Neuronal stem cell (in vitro differentiated cells): ENCODE measurements around the gene PLXNB2.
A peak's percentile ranks its signal among the peaks of the same experiment; 100 is the strongest.

ENCODE experiments used
- DNase-seq: peaks from one replicate; pipeline ENCODE4 v3.0.0-alpha.2; 2013; ENCODE audit warnings: low spot score
- H2AFZ ChIP-seq: one replicate; pipeline ENCODE4 v1.6.1; 2013; ENCODE audit warnings: mild to moderate bottlenecking, low read length, inconsistent platforms
- H2AK5ac ChIP-seq: 2 replicates; pipeline ENCODE4 v1.6.1; 2013; ENCODE audit warnings: low read depth, mild to moderate bottlenecking, inconsistent platforms, low read length, moderate library complexity, mixed read lengths
- H2BK120ac ChIP-seq: 2 replicates; pipeline ENCODE4 v1.6.1; 2013; ENCODE audit warnings: low read depth, mild to moderate bottlenecking, inconsistent platforms, low read length, moderate library complexity, mixed read lengths
- H2BK12ac ChIP-seq: one replicate; pipeline ENCODE4 v1.6.1; 2013; ENCODE audit warnings: low read length, inconsistent platforms
- H2BK15ac ChIP-seq: 2 replicates; pipeline ENCODE4 v1.6.1; 2013; ENCODE audit warnings: mild to moderate bottlenecking, low read length, inconsistent platforms, mixed read lengths
- H2BK5ac ChIP-seq: one replicate; pipeline ENCODE4 v1.6.1; 2013; ENCODE audit warnings: inconsistent platforms, mild to moderate bottlenecking, low read length, moderate library complexity
- H3K14ac ChIP-seq: one replicate; pipeline ENCODE4 v1.6.1; 2013; ENCODE audit warnings: low read length, inconsistent platforms
- H3K18ac ChIP-seq: 2 replicates; pipeline ENCODE4 v1.6.1; 2013; ENCODE audit warnings: low read length, inconsistent platforms
- H3K23ac ChIP-seq: 2 replicates; pipeline ENCODE4 v1.6.1; 2013; ENCODE audit warnings: low read depth, mild to moderate bottlenecking, mixed read lengths, low read length, inconsistent platforms; ENCODE audit not compliant: poor library complexity
- H3K27ac ChIP-seq: replicated peaks from 3 replicates; pipeline ENCODE4 v1.5.1; 2013; ENCODE audit warnings: low read length, inconsistent platforms
- H3K27me3 ChIP-seq, 3 experiments: 2 replicates each; pipeline ENCODE4 v1.6.1; 2013; ENCODE audit warnings: low read length in 3 of 3, mild to moderate bottlenecking in 2 of 3, inconsistent platforms in 1 of 3, low read depth in 1 of 3, mixed read lengths in 1 of 3, moderate library complexity in 1 of 3; ENCODE audit not compliant: control insufficient read depth in 3 of 3, insufficient read depth in 3 of 3
- H3K36me3 ChIP-seq, 2 donors: replicated peaks in 1 of 2; 2 replicates each; pipeline ENCODE4 v1.6.1; 2013; ENCODE audit warnings: low read length in 2 of 2; ENCODE audit not compliant: control insufficient read depth in 2 of 2, insufficient read depth in 2 of 2
- H3K4ac ChIP-seq: 2 replicates; pipeline ENCODE4 v1.6.1; 2013; ENCODE audit warnings: inconsistent platforms, mild to moderate bottlenecking, low read length, moderate library complexity
- H3K4me1 ChIP-seq, 2 donors: 1 replicate in 1 of 2; 2 replicates in 1 of 2; pipeline ENCODE4 v1.6.1; 2013; ENCODE audit warnings: low read length in 2 of 2, low read depth in 1 of 2; ENCODE audit not compliant: control insufficient read depth in 2 of 2, insufficient read depth in 1 of 2
- H3K4me2 ChIP-seq: one replicate; pipeline ENCODE4 v1.6.1; 2013; ENCODE audit warnings: mild to moderate bottlenecking, low read length, inconsistent platforms; ENCODE audit not compliant: insufficient read depth, poor library complexity, severe bottlenecking
- H3K4me3 ChIP-seq, 2 donors: 2 replicates each; pipeline ENCODE4 v1.5.1; 2013; ENCODE audit warnings: low read length in 2 of 2, mild to moderate bottlenecking in 2 of 2, inconsistent platforms in 1 of 2, moderate library complexity in 1 of 2
- H3K79me1 ChIP-seq: one replicate; pipeline ENCODE4 v1.6.1; 2013; ENCODE audit warnings: low read depth, mild to moderate bottlenecking, inconsistent platforms, low read length, moderate library complexity
- H3K9ac ChIP-seq: one replicate; pipeline ENCODE4 v1.6.1; 2013; ENCODE audit warnings: mild to moderate bottlenecking, low read depth, low read length, inconsistent platforms; ENCODE audit not compliant: poor library complexity
- H3K9me3 ChIP-seq, 2 donors: replicated peaks in 1 of 2; 2 replicates each; pipeline versions ENCODE3 to v1.6.1; 2013; ENCODE audit warnings: low read length in 2 of 2, mild to moderate bottlenecking in 2 of 2, inconsistent platforms in 1 of 2, low read depth in 1 of 2, mixed read lengths in 1 of 2, moderate library complexity in 1 of 2; ENCODE audit not compliant: control insufficient read depth in 2 of 2, insufficient read depth in 1 of 2
- H4K8ac ChIP-seq: one replicate; pipeline ENCODE4 v1.6.1; 2013; ENCODE audit warnings: low read depth, mild to moderate bottlenecking, inconsistent platforms, low read length, moderate library complexity
- H4K91ac ChIP-seq: one replicate; pipeline ENCODE4 v1.6.1; 2013; ENCODE audit warnings: low read length, low read depth, mild to moderate bottlenecking, inconsistent platforms; ENCODE audit not compliant: poor library complexity
- WGBS, 2 donors: extraction: QIAGEN DNeasy Blood & Tissue Kit; methylation state at CpG; one replicate each; pipeline ENCODE4 v1.1.7; 2013; ENCODE audit warnings: missing lambda C conversion rate in 2 of 2, mixed read lengths in 1 of 2; ENCODE audit not compliant: insufficient read length in 2 of 2, insufficient replicate concordance in 1 of 2; ENCODE audit errors: extremely low coverage in 2 of 2; 5-methylcytosine and 5-hydroxymethylcytosine counted together

The PLXNB2 gene

GRCh38 chr22:50314081-50314454 is 6.6 kb upstream of the PLXNB2 start:
- Histone ChIP-seq H3K79me1 (no peaks in the 10 kb centered on the region), H2BK12ac (no peak overlapping the region), H3K4me3 (no peak overlapping the region), H2BK15ac (no peak overlapping the region), H3K27me3 (no peaks in the 10 kb centered on the region), H3K4me1 (peaks cover 6 to 18% of the 10 kb centered on the region in 2 donors), H4K8ac (no peak overlapping the region), H4K91ac (no peak overlapping the region), H3K9me3 (peaks cover 0 to 2% of the 10 kb centered on the region in 2 donors), H2BK120ac (no peak overlapping the region), H3K9ac (no peak overlapping the region), H3K14ac (no peak overlapping the region), H3K27ac (no peak overlapping the region), H3K18ac (no peak overlapping the region), H3K23ac (no peak overlapping the region), H3K36me3 (peaks cover 4% of the 10 kb centered on the region in 2 donors), H2AFZ (no peak overlapping the region), H3K4me2 (no peak overlapping the region), H2AK5ac (peak overlapping the region; percentile 61), H2BK5ac (no peak overlapping the region), H3K4ac (no peak overlapping the region)
- no peak for DNase-seq
- WGBS, 2 donors: no CpG with 5 or more reads among the region's 14 CpGs

- Histone ChIP-seq H3K4me2 (no peak overlapping the region), H3K4ac (no peak overlapping the region), H2BK120ac (no peak overlapping the region), H2BK12ac (no peak overlapping the region), H3K9me3 (peaks cover 0 to 2% of the 10 kb centered on the region in 2 donors), H4K8ac (no peak overlapping the region), H3K9ac (no peak overlapping the region), H3K36me3 (peaks cover 4% of the 10 kb centered on the region in 2 donors), H2BK15ac (no peak overlapping the region), H2BK5ac (no peak overlapping the region), H3K27me3 (no peaks in the 10 kb centered on the region), H3K18ac (no peak overlapping the region), H3K23ac (no peak overlapping the region), H4K91ac (no peak overlapping the region), H3K79me1 (no peaks in the 10 kb centered on the region), H3K4me3 (no peak overlapping the region), H2AK5ac (peak overlapping the region; percentile 61), H2AFZ (no peak overlapping the region), H3K14ac (no peak overlapping the region), H3K4me1 (peaks cover 11 to 22% of the 10 kb centered on the region in 2 donors), H3K27ac (no peak overlapping the region)
- DNase-seq: no peak
- WGBS, 2 donors: no CpG with 5 or more reads among the region's 17 CpGs
Measured at GRCh38 chr22:50313600-50313999, 6.2 kb upstream of the PLXNB2 start.

DNA sequence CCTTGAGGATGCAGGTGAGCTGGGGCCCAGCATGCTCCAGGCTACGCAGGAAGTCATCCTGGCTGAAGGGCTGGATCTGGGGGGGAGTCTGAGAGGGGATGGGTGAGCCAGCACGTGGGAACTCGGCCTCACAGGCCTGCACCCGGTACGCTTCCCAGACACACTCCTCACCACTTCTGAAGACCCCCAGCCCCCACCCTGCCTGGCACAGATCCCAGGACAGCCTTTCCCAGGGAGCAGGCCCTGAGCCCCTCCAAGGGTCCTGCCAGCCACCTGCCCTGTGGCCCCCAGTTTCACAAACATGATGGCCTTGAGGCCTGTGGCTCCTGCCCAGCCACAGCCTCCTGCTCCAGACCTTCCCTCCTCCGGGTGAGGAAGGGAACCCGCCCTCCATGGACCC is 5.6 kb upstream of the PLXNB2 start:
- H3K4ac ChIP-seq: peak overlapping the region; percentile 53
- no peak overlapping the region for H2BK15ac ChIP-seq
- no peak overlapping the region for H3K18ac ChIP-seq
- no peak overlapping the region for H2BK12ac ChIP-seq
- H3K14ac ChIP-seq: no peak overlapping the region
- H3K9ac ChIP-seq: no peak overlapping the region
- H3K9me3 ChIP-seq: peaks cover 0 to 2% of the 10 kb centered on the region in 2 donors
- no peaks in the 10 kb centered on the region for H3K27me3 ChIP-seq
- peak overlapping the region; percentile 61 for H2BK120ac ChIP-seq
- no peak overlapping the region for H2BK5ac ChIP-seq
- H3K23ac ChIP-seq: no peak overlapping the region
- no peak overlapping the region for H4K91ac ChIP-seq
- peaks cover 4% of the 10 kb centered on the region in 2 donors for H3K36me3 ChIP-seq
- no peak for DNase-seq
- H3K79me1 ChIP-seq: peaks cover 2% of the 10 kb centered on the region
- H3K27ac ChIP-seq: no peak overlapping the region
- no peak overlapping the region for H3K4me2 ChIP-seq
- no peak overlapping the region for H2AFZ ChIP-seq
- H3K4me1 ChIP-seq: peaks cover 17 to 28% of the 10 kb centered on the region in 2 donors
- no peak overlapping the region for H4K8ac ChIP-seq
- no peak overlapping the region for H3K4me3 ChIP-seq
- H2AK5ac ChIP-seq: peak overlapping the region; percentile 70
- WGBS, 2 donors: no CpG with 5 or more reads among the region's 7 CpGs

DNA sequence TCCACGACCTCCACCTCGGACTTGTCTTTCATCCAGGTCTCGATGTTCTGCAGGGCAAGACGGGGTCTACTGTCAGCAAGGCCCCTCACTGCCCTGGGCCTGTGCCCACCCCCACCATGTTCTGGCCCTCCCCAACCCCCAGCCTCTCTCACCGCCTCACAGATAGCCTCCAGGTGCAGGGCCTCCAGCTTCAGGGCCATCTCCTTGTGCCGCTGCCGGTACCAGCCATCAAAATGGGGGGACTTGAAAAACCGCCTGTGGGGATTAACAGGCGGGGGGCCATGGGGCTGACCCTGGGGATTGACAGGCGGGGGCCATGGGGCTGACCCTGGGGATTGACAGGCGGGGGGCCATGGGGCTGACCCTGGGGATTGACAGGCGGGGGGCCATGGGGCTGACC is 4.9 kb upstream of the PLXNB2 start:
- no peak overlapping the region for H3K27ac ChIP-seq

More for the DNA sequence above, 4.9 kb upstream of the PLXNB2 start:
- no peak for DNase-seq
- H2BK5ac ChIP-seq: no peak overlapping the region
- H3K9me3 ChIP-seq: peaks cover 0 to 2% of the 10 kb centered on the region in 2 donors
- H3K9ac ChIP-seq: no peak overlapping the region
- no peaks in the 10 kb centered on the region for H3K27me3 ChIP-seq
- peak overlapping the region; percentile 94 for H2BK15ac ChIP-seq
- H3K14ac ChIP-seq: no peak overlapping the region
- peak overlapping the region; percentile 43 for H3K23ac ChIP-seq
- peaks cover 4% of the 10 kb centered on the region in 2 donors for H3K36me3 ChIP-seq
- H2BK12ac ChIP-seq: no peak overlapping the region
- H2BK120ac ChIP-seq: no peak overlapping the region
- H4K91ac ChIP-seq: no peak overlapping the region
- H3K4me3 ChIP-seq: no peak overlapping the region
- H2AFZ ChIP-seq: no peak overlapping the region
- H3K4me1 ChIP-seq: peaks cover 20 to 30% of the 10 kb centered on the region in 2 donors
- H2AK5ac ChIP-seq: peak overlapping the region; percentile 100
- H3K4me2 ChIP-seq: no peak overlapping the region
- H4K8ac ChIP-seq: no peak overlapping the region
- peak overlapping the region; percentile 57 for H3K18ac ChIP-seq
- H3K79me1 ChIP-seq: peaks cover 3% of the 10 kb centered on the region
- no CpG with 5 or more reads among the region's 12 CpGs for WGBS, 2 donors
- H3K4ac ChIP-seq: peak overlapping the region; percentile 53
